DMS153 (cell line): ENCODE measurements around the gene TXNL4B.
"Not testable (repeated sequence)": the region's sequence is repeated elsewhere in the genome, so short reads cannot be mapped to it uniquely, and the experiment has no call there.

Experiments used
- DNase-seq: peaks from one replicate; lab custom pipeline; 2025; lab: John Stamatoyannopoulos, UW

TXNL4B gene

GRCh38 chr16:72112452-72112792 is 19.0 kb upstream of the TXNL4B start:
- no peak for DNase-seq

- DNase-seq, result no peak
Observed at GRCh38 chr16:72111657-72112451, 18.4 kb upstream of the TXNL4B start.

DNA sequence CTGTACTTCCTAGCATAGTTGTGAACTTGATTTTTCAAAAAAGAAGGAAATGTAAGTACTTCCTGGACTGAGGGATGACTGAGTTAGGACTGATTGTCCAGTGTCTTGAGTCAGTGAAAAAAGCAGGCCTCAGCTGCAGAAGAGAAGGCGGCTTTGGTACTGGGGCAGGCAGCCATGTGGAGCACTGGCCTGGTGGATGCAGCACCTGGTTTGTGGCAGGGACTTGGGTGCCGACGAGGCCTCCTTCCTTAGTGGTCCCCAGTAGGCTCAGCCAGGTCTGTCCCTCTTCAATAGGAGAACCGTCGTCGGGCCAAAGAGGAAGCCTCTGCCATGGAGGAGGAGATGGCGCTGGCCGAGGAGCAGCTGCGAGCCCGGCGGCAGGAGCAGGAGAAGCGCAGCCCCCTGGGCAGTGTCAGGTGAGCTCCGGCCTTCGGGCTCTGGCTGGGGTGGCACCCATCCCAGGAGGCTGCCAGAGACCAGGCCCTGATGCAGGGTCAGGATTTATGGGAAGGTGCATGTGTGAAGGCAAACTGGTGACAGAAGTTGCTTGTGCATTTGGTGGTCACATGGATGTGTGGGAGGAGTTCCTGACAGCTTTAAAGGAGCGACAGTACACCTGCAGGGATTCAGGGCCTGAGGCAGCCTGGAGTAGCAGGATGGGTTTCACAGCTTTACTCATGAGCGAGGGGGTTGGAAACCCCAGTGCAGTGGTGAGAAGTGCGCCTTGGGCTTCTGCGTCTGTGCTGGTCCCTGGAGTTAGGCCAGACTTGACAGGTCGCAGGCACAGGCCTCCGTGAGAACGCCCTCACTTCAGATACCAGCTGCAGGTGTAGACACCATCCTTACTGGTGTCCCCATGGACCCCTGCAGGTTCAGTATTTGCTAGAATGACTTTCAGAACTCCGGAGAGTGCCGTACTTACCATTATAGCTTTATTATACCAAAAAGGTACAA is 17.5 kb upstream of the TXNL4B start:
- DNase-seq, result no peak

DNA sequence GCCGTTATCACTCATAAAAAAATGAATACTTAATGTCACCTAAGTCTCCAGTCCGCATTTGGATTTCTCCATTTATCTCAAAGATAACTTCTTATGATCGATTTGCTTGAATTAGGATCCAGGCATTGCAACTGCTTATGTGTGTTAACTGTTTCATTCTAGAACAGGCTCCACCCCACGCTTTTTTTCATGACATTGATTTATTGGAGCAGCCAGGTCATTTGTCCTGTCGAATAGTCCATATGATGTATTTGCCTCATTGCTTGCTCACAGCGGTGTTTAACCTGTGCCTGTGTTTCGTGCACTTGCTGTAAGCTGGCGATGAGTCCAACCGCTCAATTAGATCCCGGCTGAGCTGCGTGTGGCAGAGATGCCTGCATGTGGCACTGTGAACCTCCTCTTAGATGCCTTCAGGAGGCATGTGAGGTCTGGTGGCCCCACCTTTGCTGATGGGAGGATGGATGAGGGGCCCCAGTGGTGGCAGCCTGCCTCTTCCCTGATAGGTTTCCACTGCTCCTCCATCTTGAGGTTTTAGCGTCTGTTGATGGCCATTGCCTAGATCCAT is 16.6 kb upstream of the TXNL4B start:
- no peak for DNase-seq

GRCh38 chr16:72109300-72109699 is 15.9 kb upstream of the TXNL4B start:
- no peak for DNase-seq

DNA sequence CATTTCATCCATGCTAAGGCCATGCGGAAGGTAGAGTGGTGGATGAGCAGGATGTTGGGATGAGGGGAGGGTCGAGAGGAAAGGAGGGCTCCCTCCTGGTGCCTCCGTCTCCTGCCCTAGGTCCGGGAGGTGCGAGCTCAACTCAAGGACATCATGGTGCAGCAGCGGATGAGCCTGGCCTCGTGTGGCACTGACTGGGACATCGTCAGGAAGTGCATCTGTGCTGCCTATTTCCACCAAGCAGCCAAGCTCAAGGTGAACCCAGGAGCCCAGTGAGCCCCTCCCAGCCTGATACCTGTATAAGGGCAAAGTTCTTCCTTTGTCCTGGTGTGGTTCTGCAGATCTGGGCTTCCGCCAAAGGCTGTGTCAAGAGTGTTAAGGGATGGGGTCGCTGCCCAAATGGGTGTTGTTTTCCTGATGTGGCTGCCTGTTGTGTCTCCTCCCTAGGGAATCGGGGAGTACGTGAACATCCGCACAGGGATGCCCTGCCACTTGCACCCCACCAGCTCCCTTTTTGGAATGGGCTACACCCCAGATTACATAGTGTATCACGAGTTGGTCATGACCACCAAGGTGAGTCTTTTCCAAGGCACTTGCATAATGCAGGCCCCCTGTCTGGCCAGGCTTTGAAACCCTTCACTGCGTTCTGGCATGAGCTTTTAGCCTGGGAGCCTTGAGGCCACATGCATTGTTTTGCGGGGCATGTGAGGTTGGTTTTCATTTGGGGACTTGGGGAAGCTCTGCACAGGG is 15.1 kb upstream of the TXNL4B start:
- DNase-seq, result no peak

GRCh38 chr16:72107371-72107770 is 14.0 kb upstream of the TXNL4B start:
- no peak for DNase-seq

GRCh38 chr16:72105978-72106377 is 12.6 kb upstream of the TXNL4B start:
- no peak for DNase-seq

DNA sequence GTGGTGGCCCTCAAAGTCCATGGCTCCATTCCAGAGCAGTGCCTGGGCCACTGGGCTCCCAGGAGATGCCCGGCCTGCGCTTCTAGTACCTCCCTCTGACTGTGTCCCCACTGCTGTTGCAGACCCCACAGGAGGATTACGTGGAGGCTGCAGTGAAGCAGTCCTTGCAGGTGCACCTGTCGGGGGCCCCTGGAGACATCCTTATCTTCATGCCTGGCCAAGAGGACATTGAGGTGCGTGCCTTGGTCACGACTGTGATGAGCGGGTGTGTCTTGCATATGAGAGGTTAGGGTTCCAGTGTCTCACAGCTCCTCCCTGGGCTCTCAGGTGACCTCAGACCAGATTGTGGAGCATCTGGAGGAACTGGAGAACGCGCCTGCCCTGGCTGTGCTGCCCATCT is 11.5 kb upstream of the TXNL4B start:
- no peak for DNase-seq

DNA sequence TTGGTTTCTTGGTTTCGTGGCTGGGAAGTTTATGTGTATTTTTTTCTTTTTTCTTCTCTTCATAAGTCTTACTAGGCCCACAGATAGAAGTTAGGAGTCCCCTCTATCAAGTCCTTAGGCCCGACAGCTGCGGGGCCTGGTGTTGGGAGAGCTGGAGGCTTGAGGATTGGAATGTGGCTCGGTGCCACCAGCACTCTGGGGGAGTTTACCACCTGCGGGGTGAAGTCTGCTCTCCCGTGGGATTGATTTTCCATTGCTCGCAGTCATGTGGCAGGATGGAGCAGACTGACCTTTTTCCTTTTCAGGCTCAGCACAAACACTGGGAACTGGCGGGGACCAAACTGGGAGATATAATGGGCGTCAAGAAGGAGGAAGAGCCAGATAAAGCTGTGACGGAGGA is 7.8 kb upstream of the TXNL4B start:
- no peak for DNase-seq

DNA sequence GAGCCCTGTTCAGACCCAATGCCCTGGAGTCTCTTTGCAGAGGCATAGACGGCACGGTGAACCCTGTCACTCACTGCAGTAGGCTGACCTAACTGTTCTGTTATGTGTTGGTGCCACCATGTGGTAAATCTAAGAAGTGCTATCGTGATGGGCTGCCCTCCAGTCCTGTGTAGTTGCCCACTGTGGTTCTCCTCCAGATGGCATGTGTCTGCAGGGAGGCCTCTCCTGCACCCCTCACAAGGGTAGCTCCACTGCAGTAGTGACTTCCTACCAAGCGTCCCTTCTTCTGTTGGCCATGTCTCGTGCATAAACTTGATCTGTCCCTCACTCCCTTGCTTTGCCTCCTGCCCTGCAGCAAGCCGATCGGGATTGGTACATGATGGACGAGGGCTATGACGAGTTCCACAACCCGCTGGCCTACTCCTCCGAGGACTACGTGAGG is 6.0 kb upstream of the TXNL4B start:
- DNase-seq, result no peak

DNA sequence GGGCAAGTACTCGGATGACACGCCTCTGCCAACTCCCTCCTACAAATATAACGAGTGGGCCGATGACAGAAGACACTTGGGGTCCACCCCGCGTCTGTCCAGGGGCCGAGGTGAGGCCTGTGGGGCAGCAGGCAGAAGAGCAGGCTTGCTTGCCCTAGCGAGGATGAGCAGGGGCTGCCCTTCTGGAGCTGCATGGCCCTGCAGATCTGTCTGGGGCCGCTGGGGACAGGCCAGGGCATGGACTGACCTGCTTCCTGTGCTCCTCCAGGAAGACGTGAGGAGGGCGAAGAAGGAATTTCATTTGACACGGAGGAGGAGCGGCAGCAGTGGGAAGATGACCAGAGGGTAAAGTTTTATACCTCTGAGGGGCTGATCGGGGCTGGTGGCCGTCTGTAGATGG is 5.5 kb upstream of the TXNL4B start:
- DNase-seq, result no peak

DNA sequence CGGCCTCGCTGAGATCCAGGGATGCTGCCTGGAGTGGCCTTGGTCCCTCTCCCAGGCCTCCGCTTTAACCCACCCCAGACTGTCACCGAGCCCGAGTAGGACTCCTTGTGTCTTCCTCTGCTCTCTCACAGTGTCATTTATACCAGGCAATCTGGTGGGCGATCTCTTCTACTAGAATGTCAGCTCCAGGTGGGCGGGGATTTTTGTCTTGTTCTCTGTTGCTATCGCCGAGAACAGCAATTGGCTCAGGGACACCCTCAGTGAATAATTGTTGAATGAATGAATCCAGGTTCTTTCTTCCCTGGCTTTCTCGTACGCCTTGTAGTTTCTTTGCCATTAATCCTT is 818 bp upstream of the TXNL4B start:
- DNase-seq, result no peak

DNA sequence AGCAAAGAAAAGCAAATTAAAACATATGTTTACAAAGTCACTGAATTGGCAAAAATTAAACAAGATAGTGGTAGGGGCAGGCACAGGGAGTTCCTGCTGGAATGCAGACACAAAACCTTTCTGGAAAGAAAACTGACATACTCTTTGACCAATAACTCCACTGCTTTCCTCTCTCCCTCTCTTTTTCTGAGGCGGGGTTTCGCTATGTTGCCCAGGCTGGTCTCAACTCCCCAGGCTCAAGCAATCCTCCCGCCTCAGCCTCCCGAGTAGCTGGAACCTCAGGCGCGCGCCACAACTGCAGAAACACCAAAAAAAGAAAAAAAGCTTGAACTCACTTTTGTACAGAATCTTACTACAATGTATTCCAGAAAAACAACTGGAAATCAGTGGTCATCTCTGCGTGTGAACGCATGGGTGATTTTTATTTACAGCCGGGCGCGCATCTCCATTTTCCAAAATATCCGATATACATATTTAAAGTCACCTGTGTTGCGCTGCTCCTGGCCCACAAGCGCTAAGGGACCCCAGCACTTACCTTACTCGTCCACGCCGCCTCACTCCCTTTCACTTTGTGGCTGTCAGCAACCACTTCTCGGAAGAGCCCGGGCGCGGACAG is 480 bp downstream of the TXNL4B start:
- no peak for DNase-seq

GRCh38 chr16:72091217-72091616 is 2.2 kb downstream of the TXNL4B start:
- no peak for DNase-seq

DNA sequence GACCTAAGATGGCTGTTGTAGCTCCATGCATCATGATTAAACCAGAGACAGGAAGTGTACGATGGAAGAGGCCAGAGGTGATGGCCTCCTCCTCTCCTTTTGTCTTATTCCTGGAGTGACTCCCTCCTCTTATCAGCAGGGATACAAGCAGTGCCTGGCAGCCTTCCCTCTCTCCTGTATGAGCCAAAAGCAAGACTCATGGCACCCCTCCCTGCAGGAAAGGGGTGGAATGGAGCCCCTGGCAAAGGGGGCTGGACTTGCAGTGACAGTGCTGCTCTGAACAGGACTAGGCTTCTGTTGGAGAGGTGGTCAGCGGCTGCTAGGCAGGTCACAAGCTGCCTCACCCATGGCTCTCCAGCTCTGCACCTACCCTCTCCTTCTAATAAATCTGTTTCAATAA is 8.4 kb downstream of the TXNL4B start:
- DNase-seq, result no peak

GRCh38 chr16:72084445-72084844 is 9.0 kb downstream of the TXNL4B start:
- DNase-seq, result no peak

GRCh38 chr16:72083778-72084404 is 9.5 kb downstream of the TXNL4B start:
- DNase-seq, result no peak

GRCh38 chr16:72076991-72077706 is 16.3 kb downstream of the TXNL4B start:
- not testable (repeated sequence) for DNase-seq

GRCh38 chr16:72075067-72075466 is 18.4 kb downstream of the TXNL4B start:
- not testable (repeated sequence) for DNase-seq
